Measurements from ENCODE around the gene KIF11.
"Not testable (repeated sequence)": the region's sequence is repeated elsewhere in the genome, so short reads cannot be mapped to it uniquely, and the experiment has no call there.

The KIF11 gene

DNA sequence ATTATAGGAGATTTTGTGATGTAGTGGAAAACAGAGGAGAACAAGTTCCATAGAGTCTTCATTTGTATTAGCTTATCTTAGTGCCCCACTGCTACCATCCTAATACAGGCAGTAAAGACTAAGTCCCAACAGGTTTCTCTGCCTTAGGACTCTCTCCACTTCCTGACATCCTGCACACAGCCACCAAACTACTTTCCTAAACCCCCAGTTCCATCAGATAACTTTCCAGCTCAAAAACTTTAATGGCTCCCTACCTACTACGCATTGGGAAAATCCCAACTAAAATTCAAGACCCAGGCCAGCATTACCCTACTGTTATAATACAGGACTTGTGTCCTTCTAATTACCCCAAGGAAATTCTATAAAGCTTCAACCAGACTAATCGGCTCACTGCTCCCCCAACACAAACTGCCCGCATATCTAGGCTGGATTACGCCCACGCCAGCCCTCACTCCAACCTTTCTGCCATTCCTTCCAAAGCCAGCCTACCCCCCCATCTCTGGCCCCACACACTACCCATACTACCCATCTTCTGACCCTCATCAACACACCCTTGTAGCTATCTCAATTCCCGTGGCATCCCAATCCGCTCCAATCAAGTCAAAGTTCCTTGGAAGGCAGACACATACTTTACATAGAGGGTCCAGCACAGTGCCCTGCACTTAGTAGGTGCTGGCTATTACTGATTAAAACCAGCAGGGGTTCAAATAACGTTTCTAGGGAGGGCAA lies 20.4 kb upstream of the KIF11 start:
- in situ Hi-C loops (cut with MboI; ENCODE audit: low pct_unique_long_range_greater_than_20kb, low sequenced_read_pairs, unreplicated experiment): loop anchor here (10.0 kb wide), 1 partner anchor 48 kb away; no protein-coding TSS in a partner anchor
- peak; percentile 29 for DNase-seq (ENCODE audit: low spot score)
- TF ChIP-seq, protein P1, sequence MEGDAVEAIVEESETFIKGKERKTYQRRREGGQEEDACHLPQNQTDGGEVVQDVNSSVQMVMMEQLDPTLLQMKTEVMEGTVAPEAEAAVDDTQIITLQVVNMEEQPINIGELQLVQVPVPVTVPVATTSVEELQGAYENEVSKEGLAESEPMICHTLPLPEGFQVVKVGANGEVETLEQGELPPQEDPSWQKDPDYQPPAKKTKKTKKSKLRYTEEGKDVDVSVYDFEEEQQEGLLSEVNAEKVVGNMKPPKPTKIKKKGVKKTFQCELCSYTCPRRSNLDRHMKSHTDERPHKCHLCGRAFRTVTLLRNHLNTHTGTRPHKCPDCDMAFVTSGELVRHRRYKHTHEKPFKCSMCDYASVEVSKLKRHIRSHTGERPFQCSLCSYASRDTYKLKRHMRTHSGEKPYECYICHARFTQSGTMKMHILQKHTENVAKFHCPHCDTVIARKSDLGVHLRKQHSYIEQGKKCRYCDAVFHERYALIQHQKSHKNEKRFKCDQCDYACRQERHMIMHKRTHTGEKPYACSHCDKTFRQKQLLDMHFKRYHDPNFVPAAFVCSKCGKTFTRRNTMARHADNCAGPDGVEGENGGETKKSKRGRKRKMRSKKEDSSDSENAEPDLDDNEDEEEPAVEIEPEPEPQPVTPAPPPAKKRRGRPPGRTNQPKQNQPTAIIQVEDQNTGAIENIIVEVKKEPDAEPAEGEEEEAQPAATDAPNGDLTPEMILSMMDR (IDR thresholded peaks at IDR 0.05; ENCODE audit: extremely low read depth, insufficient read depth, missing control alignments): no peak

DNA sequence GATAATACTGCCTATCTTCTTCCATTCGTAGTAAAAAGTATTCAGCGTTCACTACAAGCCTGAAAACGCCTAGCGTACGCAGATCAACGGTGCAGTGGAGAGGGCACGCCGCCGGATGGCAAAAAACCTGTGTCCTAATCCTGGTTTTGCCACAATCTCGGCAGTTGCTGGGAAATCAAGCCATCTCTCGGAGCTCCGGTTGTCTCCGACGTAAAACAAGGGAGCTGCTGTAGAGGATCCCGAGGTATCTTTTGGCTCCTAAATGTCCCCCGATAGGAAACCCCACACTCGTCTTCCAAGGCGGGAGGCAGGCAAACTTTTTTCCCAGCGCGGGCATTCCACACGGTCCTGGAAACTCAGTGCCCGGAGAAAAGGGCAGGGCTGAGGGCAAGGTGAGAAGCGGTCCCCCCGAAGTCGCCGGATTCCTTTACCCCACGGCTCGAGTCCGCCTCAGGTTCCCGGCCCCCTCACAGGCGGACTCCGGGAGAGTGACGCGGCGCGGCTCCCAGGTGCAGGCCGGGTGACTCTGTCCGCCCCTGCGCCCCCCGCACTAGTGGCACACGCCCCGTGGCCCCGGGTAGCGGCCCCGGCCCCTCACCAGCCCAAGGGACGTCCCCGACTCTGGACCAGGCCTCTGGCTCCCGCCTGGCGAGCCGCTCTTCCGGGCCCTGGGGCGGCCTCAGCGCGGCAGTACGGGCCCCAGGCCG lies 19.7 kb upstream of the KIF11 start:
- DNase-seq (ENCODE audit: low spot score): peak; percentile 29
- in situ Hi-C loops (cut with MboI; ENCODE audit: low pct_unique_long_range_greater_than_20kb, low sequenced_read_pairs, unreplicated experiment): loop anchor here (10.0 kb wide), 1 partner anchor 48 kb away; no protein-coding TSS in a partner anchor
- TF ChIP-seq, protein P1 (IDR thresholded peaks at IDR 0.05; ENCODE audit: extremely low read depth, insufficient read depth, missing control alignments): no peak

DNA sequence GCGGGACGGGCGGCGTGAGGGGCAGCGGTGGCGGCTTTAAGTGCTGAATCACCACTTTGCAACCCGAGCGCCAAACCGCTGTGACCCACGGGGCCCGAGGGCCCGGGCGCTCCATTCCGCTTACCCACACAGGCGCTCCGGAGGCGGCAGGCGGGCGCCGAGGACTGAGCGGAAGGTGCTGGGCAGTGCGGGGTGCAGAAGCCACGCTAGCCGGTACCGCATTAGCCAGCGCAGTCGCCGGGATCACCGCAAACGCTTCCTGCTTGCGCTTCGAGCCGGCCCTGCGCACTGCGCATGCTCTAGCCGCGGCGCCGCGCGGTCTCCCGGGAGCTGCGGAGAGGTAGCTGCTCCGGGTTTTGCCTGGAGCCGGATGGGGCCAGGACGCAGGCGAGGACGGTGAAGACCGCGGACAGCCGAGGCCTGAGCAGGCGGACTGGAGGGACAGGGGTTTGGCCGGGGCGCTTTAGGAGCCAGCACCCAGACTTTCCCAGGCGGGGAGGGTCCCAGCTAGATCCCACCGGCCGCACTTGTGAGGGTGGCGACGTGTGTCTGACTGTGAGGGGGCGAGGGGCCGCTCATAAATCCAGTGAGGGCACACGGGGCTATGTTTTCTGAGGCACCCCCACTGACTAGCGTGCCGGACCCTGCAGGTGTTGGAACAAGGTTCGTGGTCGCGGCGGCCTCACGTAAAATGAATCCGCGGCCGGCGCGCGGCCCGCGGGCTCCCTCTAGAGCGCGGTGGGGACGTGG lies 19.0 kb upstream of the KIF11 start, which contains the start of gene IDE:
Gene IDE, minus strand, starts transcription at position 296 of the 750 bp plus-strand sequence. Its CDS starts 74 bp downstream, at position 222.
- in situ Hi-C loops (cut with MboI; ENCODE audit: low pct_unique_long_range_greater_than_20kb, low sequenced_read_pairs, unreplicated experiment): loop anchor here (10.0 kb wide), 1 partner anchor 49 kb away; no protein-coding TSS in a partner anchor
- DNase-seq (ENCODE audit: low spot score): peak; percentile 91
- TF ChIP-seq, protein P1 (IDR thresholded peaks at IDR 0.05; ENCODE audit: extremely low read depth, insufficient read depth, missing control alignments): peak; percentile 97

DNA sequence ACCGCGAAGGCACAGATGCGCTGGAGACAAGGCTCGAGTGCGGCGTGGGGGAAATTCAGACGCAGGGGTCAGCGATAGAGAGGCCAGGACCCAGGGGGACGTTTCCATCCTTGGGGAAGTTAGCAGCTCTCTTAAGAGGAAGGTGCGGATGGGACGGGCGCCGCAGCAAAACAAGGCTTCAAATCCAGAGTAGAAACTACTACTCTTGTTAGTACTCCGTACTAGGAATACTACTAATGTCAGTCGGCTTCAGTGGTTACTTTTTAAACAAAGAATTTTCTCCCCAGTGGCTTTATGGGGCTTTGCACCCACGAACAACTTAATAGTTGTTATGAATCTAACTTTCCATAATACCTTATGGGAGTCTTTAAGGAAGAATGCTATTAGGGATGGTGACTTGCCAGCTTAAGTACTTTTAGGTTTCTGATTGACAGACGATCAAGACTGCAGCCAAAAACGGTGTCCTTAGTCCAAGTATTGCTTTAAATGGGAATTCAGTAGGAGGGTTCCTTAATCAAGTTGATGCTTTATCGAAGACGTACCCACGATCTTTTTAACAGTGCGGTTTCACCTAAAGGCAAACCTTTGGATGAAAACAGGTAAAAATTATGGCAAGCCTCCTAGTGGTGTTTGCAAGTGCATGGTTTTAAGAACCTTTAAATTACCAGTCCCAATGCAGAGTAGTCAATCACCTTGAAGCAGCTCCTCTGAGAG lies 18.2 kb upstream of the KIF11 start:
- TF ChIP-seq, protein P1 (IDR thresholded peaks at IDR 0.05; ENCODE audit: extremely low read depth, insufficient read depth, missing control alignments): peak; percentile 15
- in situ Hi-C loops (cut with MboI; ENCODE audit: low pct_unique_long_range_greater_than_20kb, low sequenced_read_pairs, unreplicated experiment): loop anchor here (10.0 kb wide), 1 partner anchor 50 kb away; no protein-coding TSS in a partner anchor

DNA sequence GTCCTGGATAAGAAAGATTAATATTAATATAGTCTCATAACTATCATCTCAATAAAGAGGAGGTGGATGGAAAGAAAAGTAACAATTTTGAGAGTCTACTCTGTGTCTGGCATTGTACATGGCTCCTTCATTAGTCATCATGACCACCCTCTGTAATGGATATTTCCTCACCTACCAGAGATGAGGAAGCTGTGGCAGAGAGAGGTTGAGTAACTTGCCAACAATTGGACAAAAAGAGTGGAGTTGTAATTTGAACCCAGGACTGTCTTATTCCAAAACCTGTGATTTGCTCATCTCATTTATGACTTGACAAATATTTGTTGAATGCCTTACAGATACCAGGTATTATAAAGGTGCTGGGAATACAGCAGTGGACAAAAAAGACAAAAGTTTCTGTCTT lies 17.0 kb upstream of the KIF11 start:
- TF ChIP-seq, protein P1 (IDR thresholded peaks at IDR 0.05; ENCODE audit: extremely low read depth, insufficient read depth, missing control alignments): no peak
- in situ Hi-C loops (cut with MboI; ENCODE audit: low pct_unique_long_range_greater_than_20kb, low sequenced_read_pairs, unreplicated experiment): loop anchor here (10.0 kb wide), 1 partner anchor 51 kb away; no protein-coding TSS in a partner anchor
- no peak for DNase-seq (ENCODE audit: low spot score)

More for the DNA sequence above, 18.2 kb upstream of the KIF11 start:
- DNase-seq (ENCODE audit: low spot score): peak; percentile 63

DNA sequence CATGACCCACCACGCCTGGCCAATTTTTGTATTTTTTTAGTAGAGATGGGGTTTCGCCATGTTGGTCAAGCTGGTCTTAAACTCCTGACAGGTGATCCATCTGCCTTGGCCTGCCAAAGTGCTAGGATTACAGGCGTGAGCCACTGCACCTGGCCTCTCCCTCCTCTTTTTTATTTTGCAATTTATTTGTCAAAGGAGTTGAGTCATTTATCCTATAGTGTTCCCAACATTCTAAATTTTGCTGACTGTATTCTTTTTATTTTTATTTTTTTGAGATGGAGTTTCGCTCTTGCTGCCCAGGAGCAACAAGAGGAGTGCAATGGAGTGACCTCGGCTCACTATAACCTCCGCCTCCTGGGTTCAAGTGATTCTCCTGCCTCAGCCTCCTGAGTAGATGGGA lies 10.6 kb upstream of the KIF11 start:
- in situ Hi-C loops (cut with MboI; ENCODE audit: low pct_unique_long_range_greater_than_20kb, low sequenced_read_pairs, unreplicated experiment); DNase-seq (ENCODE audit: low spot score): not testable (repeated sequence)
